Pancreas (tissue), 10 donors: Measurements from ENCODE around the gene DRD2. TPM values are rescaled to one million over a fixed set of nuclear protein-coding genes. Genes with fewer than 3 reads are reported as not detected.

Experiments used
- ATAC-seq, 4 donors: fragments of 200-7000 bp; cut with Tn5 transposase; one replicate each; pipeline versions ENCODE4 v1.8.0 to v1.9.1; 2020; ENCODE audit warnings: mild to moderate bottlenecking in 4 of 4, moderate library complexity in 4 of 4
- DNase-seq, 6 donors: peaks; one replicate each; pipeline ENCODE4 v3.0.0-alpha.2; 2020
- FAIRE-seq: peaks from 2 replicates; lab custom pipeline; 2012; peaks lifted over from hg19 to GRCh38; lab: Jason Lieb, UNC
- H3K27ac ChIP-seq, 4 donors: fragments of 200-600 bp; sonication (generic); 1 replicate in 3 of 4; 2 replicates in 1 of 4; pipeline versions ENCODE4 v1.5.0 to v1.8.0; 2020
- H3K27me3 ChIP-seq, 4 donors: fragments of 200-600 bp; one replicate each; pipeline ENCODE4 v1.8.0; 2021
- H3K36me3 ChIP-seq, 3 donors: fragments of 200-600 bp; sonication (generic) in 1 of 3; one replicate each; pipeline versions ENCODE4 v1.5.0 to v1.8.0; 2020 to 2021
- H3K4me1 ChIP-seq, 3 donors: fragments of 200-600 bp; one replicate each; pipeline ENCODE4 v1.8.0; 2021
- H3K4me3 ChIP-seq, 4 donors: fragments of 200-600 bp; sonication (generic) in 2 of 4; one replicate each; pipeline versions ENCODE4 v1.5.0 to v1.8.0; 2020 to 2021
- H3K9me3 ChIP-seq, 4 donors: fragments of 200-600 bp; one replicate each; pipeline ENCODE4 v1.8.0; 2021
- WGBS, 2 donors: extraction: QIAGEN DNeasy Blood & Tissue Kit; methylation state at CpG; one replicate each; pipeline ENCODE4 v1.1.7; 2013; 5-methylcytosine and 5-hydroxymethylcytosine counted together
- intact Hi-C, 3 donors: fragments of 100-400 bp; cut with DNase I; formaldehyde crosslinking; loops; one replicate each; pipeline versions ENCODE4 v1.11.1 to v1.14.2; 2022
- polyA plus RNA-seq, 2 donors: library from polyadenylated mRNA; stranded (reverse); fragments of 200-250 nt; gene quantifications; one replicate each; pipeline ENCODE4 v1.2.3, GENCODE V29; 2013
- total RNA-seq, 6 donors: library from RNA; stranded (reverse); fragmentation: NEBNext Ultra II Directional in 4 of 6; extraction: Animal tissue kit (Norgen Biotek cat#: 25700) in 4 of 6; gene quantifications; one replicate each; pipeline versions ENCODE4 v1.2.1 to v1.2.4, GENCODE V29; 2021 to 2023
- TF ChIP-seq, protein P1 (sequence below), 4 donors: fragments of 200-600 bp; sonication (generic) in 3 of 4; IDR thresholded peaks; one replicate each; pipeline versions ENCODE4 v1.5.0 to v1.8.0; 2021; ENCODE audit warnings: antibody characterized with exemption in 4 of 4
- donor health status: healthy with polysubstance abuse.
- donor health status: DM: no; HTN: no; CAD: no; lungs with moderate emphysema.
- donor health status: DM: no; HTN: no; CAD: no.
- donor health status: control.
- donor health status: control.
- donor health status: Bipolar disorder and iron deficiency.
- donor health status: DM: yes; HTN: yes; CAD: no.
- donor health status: DM: no; HTN: no; CAD: no.
- donor health status: DM: no; HTN: no; CAD: no.
- donor health status: DM: yes; HTN: yes; CAD: no.

DRD2 gene
- total and polyA plus RNA-seq, 8 donors = 0.19 to 0.63 (median 0.34) TPM; not detected in 5

- intact Hi-C loops = no loop called here
- Histone ChIP-seq H3K27ac (no peak overlapping the region), H3K27me3 (no peaks in the 10 kb centered on the region), H3K4me3 (no peak overlapping the region), H3K4me1 (no peaks in the 10 kb centered on the region), H3K9me3 (no peaks in the 10 kb centered on the region), H3K36me3 (no peaks in the 10 kb centered on the region)
- TF ChIP-seq, protein P1, sequence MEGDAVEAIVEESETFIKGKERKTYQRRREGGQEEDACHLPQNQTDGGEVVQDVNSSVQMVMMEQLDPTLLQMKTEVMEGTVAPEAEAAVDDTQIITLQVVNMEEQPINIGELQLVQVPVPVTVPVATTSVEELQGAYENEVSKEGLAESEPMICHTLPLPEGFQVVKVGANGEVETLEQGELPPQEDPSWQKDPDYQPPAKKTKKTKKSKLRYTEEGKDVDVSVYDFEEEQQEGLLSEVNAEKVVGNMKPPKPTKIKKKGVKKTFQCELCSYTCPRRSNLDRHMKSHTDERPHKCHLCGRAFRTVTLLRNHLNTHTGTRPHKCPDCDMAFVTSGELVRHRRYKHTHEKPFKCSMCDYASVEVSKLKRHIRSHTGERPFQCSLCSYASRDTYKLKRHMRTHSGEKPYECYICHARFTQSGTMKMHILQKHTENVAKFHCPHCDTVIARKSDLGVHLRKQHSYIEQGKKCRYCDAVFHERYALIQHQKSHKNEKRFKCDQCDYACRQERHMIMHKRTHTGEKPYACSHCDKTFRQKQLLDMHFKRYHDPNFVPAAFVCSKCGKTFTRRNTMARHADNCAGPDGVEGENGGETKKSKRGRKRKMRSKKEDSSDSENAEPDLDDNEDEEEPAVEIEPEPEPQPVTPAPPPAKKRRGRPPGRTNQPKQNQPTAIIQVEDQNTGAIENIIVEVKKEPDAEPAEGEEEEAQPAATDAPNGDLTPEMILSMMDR (IDR thresholded peaks at IDR 0.05) = no peak
- DNase-seq (no peak), FAIRE-seq (no peak), ATAC-seq (no peak)
- WGBS, 2 donors = 77 to 87% methylated on average over 16 of the region's 16 CpGs
Measured at GRCh38 chr11:113415343-113415742, 59.9 kb downstream of the DRD2 start.

- 74 to 83% methylated on average over 9 of the region's 9 CpGs for whole genome bisulfite sequencing, 2 donors
- ATAC-seq = no peak
- intact Hi-C loops = no loop called here
- Histone ChIP-seq H3K36me3 (no peaks in the 10 kb centered on the region), H3K4me3 (no peak overlapping the region), H3K4me1 (no peaks in the 10 kb centered on the region), H3K27ac (no peak overlapping the region), H3K27me3 (no peaks in the 10 kb centered on the region), H3K9me3 (no peaks in the 10 kb centered on the region)
- TF ChIP-seq, protein P1 (IDR thresholded peaks at IDR 0.05) = no peak
- FAIRE-seq = no peak
- DNase-seq = no peak
Measured at GRCh38 chr11:113412675-113413074, 62.5 kb downstream of the DRD2 start.

DNA sequence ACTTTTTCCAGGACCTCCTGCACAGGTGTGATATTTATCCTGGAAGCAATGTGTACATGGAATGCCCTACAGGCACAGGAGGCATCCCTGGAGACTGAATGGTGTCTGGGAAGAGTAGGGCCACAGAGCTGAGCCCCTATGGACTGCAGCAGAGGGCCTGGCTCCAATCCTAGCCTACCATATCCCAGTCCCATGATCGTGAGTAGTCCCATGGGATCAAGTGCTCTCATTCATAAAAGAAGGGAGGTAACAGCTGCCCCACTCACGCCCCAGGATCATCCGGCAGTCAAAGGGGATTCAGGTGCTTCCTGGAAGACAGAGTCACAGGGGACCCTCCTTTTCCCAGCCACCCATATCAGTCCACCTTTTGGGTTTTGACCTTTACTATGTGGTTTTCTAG lies 63.7 kb downstream of the DRD2 start:
- intact Hi-C loops = no loop called here
- Histone ChIP-seq H3K27ac (no peak overlapping the region), H3K4me3 (no peak overlapping the region), H3K27me3 (no peaks in the 10 kb centered on the region), H3K9me3 (no peaks in the 10 kb centered on the region), H3K4me1 (no peaks in the 10 kb centered on the region), H3K36me3 (no peaks in the 10 kb centered on the region)
- TF ChIP-seq, protein P1 (IDR thresholded peaks at IDR 0.05) = no peak
- WGBS, 2 donors = 57 to 71% methylated on average over 3 of the region's 3 CpGs
- DNase-seq (no peak), ATAC-seq (no peak), FAIRE-seq (no peak)

- WGBS, 2 donors = 80 to 88% methylated on average over 21 of the region's 21 CpGs
- H3K4me1 ChIP-seq = no peaks in the 10 kb centered on the region
- DNase-seq (no peak), FAIRE-seq (no peak), ATAC-seq (no peak)
- intact Hi-C loops = no loop called here
- H3K4me3 ChIP-seq = no peak overlapping the region
- TF ChIP-seq, protein P1 (IDR thresholded peaks at IDR 0.05) = no peak
- H3K27me3 ChIP-seq = no peaks in the 10 kb centered on the region
- H3K27ac ChIP-seq = no peak overlapping the region
- no peaks in the 10 kb centered on the region for H3K36me3 ChIP-seq
- no peaks in the 10 kb centered on the region for H3K9me3 ChIP-seq
Measured at GRCh38 chr11:113410414-113411135, 64.6 kb downstream of the DRD2 start.

DNA sequence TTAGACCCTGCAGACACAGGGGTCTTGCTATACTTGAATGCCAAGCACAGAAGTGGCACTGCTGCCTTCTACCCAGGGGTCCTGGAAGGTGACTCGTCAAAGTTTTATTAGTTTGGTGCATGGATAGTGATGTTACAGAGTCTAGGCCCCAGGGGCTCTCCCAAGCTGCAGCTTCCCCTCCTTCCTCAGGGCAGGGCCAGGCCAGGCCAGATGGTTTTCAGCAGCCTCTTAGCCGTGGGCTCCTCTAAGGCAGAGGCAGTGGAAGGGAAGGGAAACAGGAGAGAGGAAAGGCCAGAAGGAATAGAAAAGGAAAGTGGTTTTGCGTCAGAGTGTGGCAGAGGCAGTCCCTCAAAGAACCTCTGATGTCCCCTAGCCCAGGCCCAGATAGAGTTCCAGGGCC lies 65.7 kb downstream of the DRD2 start:
- H3K4me1 ChIP-seq = no peaks in the 10 kb centered on the region
- H3K4me3 ChIP-seq = no peak overlapping the region
- H3K36me3 ChIP-seq = no peaks in the 10 kb centered on the region
- WGBS, 2 donors = 71 to 78% methylated on average over 3 of the region's 3 CpGs
- DNase-seq = no peak
- no peaks in the 10 kb centered on the region for H3K27me3 ChIP-seq
- FAIRE-seq = no peak
- no peak for ATAC-seq
- H3K9me3 ChIP-seq = no peaks in the 10 kb centered on the region
- intact Hi-C loops = no loop called here
- TF ChIP-seq, protein P1 (IDR thresholded peaks at IDR 0.05) = no peak
- H3K27ac ChIP-seq = no peak overlapping the region
